Measurements from ENCODE around the gene CCDC12.

Gene CCDC12

GRCh38 chr3:46876313-46877300, 99.9 kb downstream of the CCDC12 start:
- H3K27ac ChIP-seq, result no peak overlapping the region
- TF ChIP-seq CTCF (IDR thresholded peaks at IDR 0.05) (no peak), ZFX (IDR thresholded peaks at IDR 0.05; ENCODE audit: borderline replicate concordance) (no peak)

DNA sequence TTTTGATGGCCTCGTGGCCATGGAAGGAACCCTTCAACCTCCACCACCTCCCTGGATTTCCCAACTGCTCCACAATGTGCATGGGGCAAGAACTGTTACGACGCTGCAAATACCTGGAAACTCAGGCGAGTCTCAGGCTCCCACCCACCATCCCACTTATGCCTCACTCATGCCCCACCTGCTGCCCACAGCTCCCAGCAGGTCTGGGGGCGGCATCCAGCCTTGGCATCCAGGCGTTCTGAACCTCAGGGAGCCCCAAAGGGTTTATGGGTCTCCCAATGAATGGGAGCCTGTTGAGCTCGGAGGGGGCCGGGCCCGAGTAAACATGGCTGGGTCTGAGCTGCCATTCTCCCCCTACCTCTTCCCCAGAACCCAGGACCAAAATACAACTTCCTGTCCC, 101.0 kb downstream of the CCDC12 start:
- TF ChIP-seq ZFX (IDR thresholded peaks at IDR 0.05; ENCODE audit: borderline replicate concordance) (no peak), CTCF (IDR thresholded peaks at IDR 0.05) (no peak)
- H3K27ac ChIP-seq, result no peak overlapping the region

DNA sequence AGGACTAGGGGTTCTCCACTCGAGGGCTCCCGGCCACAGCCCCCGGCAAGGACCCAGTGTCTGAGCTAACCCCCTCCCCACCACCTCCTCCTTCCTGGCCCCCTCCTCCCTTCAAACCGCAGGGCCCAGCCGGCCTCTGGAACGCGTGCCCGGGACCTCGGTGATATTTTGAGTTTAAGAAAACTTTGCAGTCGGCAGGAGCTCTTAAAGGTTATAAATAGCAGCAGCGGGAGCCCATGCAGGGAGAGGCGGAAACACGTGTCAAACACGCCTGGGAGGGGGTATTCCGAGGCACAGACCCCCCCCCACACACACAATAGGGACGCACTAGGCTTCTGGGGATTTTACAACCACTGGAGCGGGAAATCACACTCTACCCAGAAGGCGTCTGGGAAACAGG, 102.1 kb downstream of the CCDC12 start:
- TF ChIP-seq ZFX (IDR thresholded peaks at IDR 0.05; ENCODE audit: borderline replicate concordance) (no peak), CTCF (IDR thresholded peaks at IDR 0.05) (no peak)
- no peak overlapping the region for H3K27ac ChIP-seq

- no peak for TF ChIP-seq CTCF (IDR thresholded peaks at IDR 0.05)
- TF ChIP-seq ZFX (IDR thresholded peaks at IDR 0.05; ENCODE audit: borderline replicate concordance), result no peak
- no peak overlapping the region for H3K27ac ChIP-seq
Measured at GRCh38 chr3:46873521-46873920, 103.0 kb downstream of the CCDC12 start.
